ENCODE results near the gene ITPR1.

ITPR1 gene

DNA sequence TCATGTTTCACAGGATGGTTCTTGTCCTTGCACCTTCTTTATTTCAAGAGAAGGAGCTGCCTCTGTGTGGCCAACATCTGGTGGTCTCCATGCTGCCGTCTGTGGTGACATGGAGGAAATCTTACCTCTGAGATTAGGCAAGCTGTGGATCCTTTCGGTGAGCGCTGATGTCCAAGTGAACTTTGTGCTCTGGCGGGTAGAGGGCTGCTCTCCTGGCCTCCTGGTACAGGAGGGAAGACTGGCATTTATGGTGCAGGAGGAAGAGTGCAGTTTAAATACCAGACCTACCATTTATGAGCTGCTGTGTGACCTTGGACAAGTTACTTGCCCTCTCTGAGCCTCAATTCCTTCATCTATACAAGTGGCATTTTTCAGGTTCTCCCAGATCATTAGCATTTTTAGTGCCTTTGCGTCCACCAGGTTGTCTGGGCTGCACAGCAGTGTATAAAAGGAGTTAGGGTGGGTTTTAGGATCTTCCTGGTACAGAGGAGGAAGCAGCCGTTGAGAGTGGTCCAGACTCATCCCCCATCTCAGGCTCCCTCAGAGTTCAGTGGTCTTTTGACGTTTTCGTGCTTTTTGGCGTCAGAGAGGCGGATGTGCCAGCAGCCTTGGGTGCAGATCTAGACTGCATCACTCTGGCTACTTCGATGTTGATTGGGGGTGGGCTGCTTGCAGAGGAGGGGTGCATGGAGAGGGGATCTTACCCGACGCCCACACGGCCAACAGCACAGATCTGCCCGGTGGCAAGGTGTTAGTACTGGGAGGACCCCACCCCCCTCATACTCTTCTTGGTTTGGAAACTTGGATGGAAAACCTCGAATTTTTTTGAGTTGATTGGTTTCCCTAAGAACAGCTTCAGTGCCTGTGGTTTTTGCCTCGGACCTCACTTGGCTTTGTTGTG, 162.2 kb downstream of the ITPR1 start:
- no peak for DNase-seq

DNA sequence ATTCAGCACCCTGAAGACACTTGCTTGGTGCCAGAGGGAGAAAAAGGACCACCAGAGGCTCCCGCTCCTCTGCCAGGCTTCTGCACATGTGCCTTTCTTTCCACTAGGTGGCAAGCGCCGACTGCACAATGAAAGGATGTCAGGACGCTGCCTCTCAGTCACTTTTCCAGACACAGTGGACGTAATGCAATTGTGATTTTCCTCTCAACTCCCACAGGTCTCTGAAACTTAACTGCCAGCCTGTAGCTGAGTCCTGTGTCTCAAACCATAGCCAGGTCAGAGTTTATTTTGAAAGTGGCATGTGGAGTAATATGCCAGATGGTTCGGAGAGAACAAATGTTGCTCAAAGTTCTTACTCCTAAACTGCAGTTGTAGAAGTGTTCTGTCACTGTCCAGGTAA, 162.9 kb downstream of the ITPR1 start:
- peak; percentile 28 for DNase-seq

DNA sequence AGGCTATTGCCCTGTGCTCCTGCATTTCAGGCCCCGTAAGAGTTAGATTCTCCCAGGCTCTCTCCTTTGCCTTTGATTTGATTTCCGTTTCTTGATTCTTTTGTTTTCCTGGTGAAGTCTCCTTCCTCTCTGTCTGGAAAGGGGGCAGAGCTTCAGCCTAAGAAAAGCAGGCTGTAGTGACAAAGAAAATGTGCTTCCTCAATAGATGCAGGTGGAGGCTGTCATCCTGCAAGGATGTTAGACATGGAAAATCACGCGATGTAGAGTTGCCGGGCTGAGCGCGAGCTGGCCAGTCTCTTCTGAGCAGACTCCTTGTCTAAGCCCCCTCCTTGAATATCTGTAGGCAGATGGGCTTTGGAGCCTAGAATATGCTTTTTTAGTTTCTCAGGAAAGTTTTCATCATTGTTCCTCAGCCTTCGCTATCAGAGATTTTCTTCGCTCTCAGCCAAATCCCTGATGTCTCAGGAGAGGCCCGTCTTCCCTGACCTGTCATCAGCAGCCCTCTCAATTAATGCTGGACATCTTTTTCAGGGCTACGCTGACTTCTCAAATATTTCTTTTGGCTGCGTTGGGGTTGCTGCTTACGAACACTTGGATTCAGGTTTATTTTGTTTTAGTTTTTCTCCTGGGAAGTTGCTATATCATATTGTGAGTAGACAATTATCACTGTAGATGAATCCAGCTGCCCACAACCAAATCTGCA, 163.6 kb downstream of the ITPR1 start:
- no peak for DNase-seq

DNA sequence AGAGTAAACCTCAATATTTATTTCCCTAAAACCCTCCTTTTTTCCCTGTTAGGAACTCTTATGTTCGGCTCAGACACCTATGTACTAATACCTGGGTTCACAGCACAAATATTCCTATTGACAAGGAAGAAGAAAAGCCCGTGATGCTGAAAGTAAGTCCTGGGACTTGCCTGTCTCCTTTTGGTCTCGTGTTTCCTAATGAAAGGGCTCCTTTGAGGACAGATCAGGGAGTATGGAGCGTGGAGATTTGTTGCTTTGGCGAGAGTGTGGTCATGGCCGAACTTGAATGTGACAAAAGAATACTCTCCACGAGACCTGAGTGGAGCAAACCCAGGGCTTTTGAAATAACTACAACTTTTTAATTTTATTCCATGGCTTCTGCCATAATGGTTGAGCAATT, 167.8 kb downstream of the ITPR1 start:
- DNase-seq, result no peak

DNA sequence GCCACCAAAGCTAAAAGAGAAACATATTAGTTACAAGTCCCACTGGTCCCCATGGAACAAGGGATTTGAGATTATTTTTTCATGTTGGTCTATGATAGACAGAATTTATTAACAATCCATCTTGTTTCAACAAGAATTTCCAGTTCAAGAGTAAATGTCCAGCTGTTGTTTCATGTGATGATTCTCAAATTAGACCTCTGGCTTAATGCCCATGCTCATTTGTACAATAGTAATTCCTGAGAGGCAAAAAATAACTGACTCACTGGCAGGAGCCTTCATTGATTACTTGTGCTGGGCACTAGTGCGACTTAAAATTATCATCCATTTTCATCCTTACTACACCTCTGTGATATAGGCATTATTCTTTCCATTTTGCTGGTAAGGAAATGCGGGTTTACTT, 171.3 kb downstream of the ITPR1 start:
- DNase-seq, result no peak

DNA sequence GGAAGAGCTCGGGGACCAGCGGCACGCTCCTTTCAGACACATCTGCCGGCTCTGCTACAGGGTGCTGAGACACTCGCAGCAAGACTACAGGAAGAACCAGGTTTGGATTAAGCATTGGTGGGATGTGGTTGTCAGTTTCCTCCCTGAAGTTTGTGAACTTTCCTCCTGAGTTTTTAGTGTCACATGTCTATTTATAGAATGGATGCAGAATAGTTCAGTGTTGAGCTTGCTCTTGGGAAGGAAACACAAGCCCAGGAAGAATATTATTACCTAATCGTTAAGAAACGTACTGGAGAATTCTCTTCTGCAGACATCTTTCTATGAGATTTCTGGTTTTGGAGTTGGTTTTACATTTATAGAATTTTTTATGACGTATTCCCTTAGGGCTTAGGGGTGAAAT, 172.0 kb downstream of the ITPR1 start:
- no peak for DNase-seq

DNA sequence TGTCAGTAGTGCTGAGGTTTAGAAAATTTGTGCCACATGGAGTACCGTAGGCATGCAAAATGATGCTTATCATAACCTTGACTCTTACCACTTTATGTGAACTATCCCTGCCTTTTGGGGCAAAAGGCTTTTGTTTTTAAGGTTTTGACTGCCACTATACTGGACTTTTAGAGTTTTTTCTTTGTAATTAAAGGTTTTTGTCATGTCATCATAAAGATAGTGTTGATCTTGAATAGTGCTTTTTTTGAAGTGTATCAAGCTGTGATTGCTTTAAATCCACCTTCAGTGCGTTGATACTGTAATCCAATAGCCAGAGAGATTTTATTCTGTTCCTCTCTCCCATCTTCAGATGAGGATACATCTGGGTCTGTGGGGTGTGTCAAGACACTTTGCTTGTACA, 172.9 kb downstream of the ITPR1 start:
- no peak for DNase-seq

DNA sequence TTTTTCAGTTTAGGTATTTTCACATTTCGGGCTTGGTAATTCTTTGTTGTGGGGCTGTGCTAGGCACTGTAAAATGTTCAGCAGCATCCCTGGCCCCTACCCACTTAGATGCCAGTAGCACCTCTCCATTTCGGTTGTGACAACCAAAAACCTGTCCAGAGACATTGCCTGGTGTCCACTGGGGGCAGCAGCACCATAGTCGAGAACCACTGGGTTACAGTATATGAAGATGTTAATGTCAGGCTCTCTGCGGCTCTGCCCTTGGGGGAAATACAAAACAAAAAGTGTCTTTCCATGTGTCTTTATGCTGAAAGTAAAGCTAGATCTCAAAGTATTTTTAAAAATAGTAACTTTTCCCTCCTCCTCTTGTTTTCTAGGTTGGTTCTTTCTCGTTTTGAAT, 177.2 kb downstream of the ITPR1 start:
- DNase-seq, result no peak

DNA sequence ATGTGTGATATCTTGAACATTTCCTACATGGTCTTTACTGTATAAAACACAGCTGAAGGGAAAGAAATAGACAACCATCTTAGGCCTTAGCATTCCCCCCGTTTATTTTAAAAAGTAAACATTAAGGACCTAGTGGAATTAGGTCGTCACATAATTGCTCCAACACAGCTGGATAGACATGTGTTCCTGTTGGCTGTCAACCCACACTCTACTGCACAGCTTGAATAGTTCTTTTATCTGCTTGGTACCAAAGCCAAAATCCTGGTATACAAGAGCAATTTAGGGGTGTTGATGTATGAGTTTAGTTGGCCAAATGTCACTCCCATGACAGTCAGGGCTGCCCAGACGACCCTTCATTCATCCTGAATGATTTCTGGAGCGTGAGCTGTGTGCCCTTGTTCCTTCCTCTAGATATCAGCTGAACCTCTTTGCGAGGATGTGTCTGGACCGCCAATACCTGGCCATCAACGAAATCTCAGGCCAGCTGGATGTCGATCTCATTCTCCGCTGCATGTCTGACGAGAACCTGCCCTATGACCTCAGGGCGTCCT, 179.7 kb downstream of the ITPR1 start:
- no peak for DNase-seq

DNA sequence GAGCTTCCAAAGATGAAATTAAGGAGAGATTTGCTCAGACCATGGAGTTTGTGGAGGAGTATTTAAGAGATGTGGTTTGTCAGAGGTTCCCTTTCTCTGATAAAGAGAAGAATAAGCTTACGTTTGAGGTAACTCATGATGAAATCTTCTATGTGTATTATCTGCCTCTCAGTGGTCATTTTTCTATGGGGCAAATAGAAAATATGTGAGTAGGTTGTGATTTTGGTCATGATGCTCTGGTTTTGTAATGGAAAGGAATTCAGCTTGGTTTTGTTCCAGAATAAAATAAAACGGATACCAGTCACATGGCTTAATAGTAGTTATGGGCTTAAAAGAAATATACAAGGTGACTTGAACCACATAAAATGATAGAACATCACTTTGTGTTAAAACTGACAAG, 181.1 kb downstream of the ITPR1 start:
- no peak for DNase-seq

DNA sequence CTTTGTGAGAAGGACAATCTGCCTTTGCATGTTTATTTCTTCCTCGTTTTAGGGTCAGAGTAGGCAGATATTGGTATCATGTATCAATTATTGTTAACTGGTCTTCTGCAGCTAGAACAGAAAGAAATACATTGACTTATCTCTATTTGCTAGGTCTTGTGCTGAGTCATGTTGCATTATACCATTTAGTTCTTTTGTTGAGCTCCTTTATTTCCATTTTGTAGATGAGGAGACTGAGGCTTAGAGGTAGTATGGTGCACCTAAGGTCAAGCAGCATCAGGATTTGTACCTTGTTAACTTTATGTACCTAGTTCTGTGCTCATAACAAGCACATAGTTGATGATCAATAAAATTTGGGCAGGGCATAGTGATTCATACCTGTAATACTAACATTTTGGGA, 182.6 kb downstream of the ITPR1 start:
- DNase-seq, result no peak

DNA sequence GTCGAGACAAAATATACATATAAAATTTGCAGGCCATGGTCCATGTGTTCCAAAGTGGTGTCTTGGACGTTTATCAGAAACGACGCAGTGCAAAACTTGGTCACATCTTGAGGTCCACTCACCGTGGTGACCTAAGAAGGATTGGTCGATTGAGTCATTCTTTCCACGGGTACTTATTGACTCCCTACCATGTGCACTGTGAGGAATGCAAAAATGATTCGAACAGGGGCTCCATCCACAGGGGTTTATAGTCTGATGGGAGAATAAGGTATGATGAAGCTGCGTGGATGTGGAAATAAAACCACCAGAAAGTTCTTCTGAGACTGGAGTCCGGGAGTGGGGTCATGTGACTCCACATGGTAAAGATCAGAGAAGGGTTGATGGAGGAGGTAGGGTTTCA, 185.2 kb downstream of the ITPR1 start:
- no peak for DNase-seq

DNA sequence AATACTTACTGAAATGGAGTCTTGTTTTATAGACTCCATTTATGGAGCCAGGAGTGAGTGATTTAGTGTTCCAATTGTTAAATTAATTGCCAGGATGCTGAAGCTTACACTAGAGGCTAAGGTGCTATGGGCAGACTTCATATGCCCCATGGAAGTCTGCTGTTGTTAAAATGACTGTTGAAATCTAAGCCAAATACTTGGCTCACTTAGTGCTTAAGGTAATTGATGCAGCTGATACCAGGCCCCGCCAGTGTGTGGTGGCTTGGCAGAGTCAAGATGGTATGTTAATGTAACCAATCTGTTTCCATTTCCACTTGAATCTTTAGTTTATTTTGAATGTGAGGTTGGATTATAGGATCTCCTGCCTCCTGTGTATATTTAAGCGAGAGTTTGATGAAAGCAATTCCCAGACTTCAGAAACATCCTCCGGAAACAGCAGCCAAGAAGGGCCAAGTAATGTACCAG, 187.1 kb downstream of the ITPR1 start:
- no peak for DNase-seq

DNA sequence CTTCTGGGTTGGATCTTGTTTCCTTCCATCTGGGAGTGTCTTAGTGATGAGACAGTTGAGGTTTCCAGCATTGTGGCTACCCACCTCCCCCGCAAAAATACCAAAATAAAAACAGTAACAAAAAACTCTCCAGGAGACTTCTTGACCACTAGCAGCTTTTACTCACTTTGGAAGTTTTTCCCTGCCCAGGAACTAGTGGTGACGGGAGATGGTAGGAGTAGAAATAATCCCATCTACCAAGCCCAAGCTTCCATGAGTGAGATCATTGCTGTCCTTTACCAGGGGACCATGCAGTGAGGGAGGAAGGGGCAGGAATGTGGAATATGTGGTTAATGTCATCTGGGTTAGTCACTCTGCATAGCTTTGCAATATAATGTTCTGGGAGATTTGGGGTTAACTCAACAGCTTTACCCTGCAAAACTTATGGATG, 187.7 kb downstream of the ITPR1 start:
- DNase-seq, result no peak

DNA sequence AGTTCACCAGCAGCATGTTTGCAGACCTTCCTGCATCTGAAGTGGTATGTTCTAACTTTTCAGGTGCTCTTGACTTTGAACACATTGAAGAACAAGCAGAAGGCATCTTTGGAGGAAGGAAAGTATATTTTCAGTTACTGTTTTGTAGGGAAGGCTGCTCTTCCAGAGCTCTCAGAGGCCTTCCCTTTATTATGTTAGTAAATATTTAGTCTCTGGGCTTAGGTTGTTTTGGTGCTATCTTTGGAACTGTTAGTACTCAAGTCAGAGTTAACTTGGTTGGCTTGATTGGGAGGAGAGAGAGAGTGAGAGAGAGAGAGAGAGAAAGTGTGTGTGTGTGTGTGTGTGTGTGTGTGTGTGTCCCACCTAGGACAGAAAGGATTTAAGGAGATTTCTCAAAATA, 188.2 kb downstream of the ITPR1 start:
- no peak for DNase-seq

DNA sequence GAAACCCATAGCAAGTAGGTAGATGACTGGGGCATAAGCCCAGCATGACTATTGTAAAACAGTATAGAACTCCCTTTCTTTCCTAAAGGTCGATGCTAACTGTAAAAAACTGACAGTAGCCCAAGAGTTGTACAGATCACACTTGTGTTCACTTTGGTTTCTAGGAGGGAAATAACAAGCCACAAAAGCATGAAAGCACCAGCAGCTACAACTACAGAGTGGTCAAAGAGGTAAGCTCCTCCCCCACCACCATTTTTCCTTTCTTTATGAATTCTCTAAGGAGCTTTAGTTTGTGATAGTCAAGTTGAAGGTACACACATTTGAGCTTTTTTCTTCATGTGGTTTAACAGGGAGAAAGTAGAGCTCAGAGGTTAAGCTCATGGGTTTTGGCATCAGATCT, 191.0 kb downstream of the ITPR1 start:
- no peak for DNase-seq

DNA sequence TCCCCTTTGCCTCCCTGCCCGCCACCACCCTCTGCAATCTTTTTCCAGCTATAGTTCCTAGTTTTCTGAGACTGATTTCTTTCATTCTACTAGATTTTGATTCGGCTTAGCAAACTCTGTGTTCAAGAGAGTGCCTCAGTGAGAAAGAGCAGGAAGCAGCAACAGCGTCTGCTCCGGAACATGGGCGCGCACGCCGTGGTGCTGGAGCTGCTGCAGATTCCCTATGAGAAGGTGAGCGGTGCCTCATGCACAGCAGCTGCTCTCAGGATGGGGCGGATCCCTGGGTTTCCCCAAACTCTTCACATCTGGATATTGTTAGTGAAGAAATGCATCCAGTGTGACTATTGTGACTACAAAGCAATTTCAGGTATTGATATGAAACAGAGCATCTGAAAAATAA, 191.8 kb downstream of the ITPR1 start:
- DNase-seq, result no peak

DNA sequence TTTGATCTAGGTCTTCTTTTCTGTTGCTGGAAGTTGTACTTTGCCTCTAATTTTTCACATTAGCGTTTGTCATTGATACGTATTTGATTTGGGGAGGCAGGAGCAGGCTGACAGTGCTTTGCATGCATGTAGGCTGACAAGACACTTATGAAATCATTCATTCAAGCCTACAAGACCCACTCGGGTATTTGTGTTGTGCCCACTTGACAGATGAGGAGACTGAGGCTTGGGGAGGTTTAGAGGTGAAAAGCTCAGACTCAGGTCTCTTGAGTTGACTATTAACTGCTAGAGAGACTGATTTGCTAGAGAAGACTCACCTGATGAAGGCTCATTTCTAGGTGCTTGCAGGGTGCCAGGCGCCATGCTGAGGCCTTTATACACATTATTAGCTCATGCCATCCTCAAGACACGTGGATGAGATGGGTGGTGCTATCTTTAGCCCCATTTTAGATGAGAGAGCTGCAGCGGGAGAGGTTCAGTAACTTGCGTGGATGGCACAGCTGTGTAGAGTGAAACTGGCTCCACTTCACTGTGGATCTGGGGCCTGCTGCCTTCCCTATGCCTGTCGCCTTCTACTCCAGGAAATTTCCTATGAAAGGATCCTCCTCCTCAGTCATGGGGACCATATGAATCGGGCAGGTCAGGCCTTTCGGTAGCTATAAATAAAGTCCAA, 192.7 kb downstream of the ITPR1 start:
- DNase-seq, result no peak

DNA sequence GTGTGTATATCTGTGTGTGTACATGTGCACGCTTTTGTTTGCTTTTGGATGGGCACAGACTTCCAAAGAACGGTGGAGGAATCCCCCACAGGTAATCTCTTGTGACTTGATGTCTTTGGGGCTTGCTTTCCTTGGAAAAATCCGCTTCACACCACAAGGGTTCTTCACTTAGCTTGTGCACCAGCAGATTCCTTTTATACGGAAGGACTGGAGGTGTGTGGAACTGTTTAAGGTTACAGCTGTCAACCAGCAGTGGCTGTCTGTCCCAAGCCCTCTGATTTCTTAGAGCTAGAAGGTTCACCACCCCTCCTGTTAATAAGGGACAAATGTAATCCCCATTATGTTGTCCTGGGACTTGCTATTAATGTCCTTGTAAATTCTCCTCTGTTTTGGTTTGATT, 193.5 kb downstream of the ITPR1 start:
- no peak for DNase-seq

DNA sequence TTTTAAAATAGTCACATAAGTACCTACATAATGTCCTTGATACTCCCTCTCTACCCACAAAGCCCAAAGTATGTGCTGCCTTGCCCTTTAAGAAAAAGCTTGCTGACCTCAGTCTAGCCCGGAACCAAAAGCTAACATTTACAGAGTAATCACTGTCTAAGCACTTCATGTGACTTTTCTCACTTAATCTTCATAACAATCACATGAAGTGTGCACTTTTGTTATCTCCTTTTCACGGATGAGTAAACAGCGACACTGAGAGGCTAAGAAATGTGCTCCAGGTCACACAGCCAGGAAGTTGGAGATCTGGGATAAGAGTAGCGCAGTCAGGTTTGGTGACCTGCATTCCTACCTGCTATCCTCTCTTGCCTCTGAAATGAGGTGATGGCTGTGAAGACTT, 194.0 kb downstream of the ITPR1 start:
- no peak for DNase-seq

DNA sequence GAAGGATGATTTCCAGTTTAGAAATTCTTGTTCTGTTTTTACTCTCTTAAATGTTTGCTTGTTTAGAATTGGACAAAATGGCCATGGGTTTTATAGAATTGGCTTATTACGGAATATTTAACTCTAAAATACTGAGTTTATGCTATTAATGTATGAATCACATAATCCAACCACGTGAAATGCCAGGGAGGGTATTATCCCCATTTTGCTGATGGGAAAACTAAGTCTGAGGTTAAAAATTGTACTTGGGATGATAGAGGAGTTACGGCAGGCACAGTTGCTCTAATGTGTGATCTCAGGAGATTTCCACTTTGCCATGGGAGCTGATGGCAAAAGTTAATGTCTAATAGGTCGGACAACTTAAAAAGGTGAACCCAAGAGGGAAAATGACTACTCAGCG, 194.4 kb downstream of the ITPR1 start:
- DNase-seq, result no peak

DNA sequence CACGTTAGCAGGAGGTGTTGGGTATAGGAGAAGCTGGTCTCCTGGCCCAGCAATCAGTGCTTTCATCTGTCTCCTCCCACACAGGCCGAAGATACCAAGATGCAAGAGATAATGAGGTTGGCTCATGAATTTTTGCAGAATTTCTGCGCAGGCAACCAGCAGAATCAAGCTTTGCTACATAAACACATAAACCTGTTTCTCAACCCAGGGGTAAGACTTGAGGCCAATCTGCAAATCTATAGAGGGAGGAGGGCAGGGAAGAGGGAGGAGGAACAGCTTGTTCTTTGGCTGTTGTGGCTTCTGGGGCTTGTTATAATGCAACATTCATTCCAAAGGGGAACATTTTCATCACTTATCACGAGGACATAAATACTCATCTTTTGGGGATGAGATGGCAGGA, 195.3 kb downstream of the ITPR1 start:
- no peak for DNase-seq

DNA sequence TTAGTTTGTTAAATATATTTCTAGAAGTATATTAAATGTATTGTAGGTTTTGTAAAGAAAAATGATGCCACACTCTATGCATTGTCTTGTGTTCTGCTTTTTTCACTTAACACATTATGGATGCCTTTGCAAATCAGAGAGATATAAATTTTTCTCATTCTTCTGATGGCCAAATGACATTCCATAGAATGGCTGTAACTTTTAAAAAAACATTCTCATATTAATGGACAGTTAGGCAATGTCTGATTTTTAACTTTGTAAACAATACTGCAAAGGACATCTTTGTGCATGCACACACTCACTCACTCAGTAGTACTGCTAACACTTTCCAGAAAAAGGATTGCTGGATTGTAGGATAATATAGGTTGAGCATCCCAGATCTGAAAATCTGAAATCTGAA, 195.9 kb downstream of the ITPR1 start:
- no peak for DNase-seq

DNA sequence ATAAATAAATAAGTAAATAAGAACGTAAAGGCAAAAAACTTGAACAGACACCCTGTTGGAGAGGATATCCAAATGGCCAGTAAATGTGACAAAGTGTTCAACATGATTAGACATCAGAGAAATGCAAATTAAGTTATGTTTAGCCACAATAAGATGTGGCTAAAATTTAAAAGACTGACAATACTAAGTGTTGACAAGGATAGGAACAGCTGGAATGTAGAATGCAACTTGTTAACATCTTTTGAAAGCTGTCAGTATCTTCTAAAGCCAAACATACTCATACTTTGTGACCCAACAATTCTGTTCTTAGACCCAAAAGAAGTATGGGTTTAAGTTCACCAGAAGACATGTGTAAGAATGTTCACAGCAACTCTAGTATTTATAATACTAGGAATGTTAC, 197.1 kb downstream of the ITPR1 start:
- DNase-seq, result no peak

Data from NCI-H1092 (cell line).